Measurements from ENCODE around the gene PKIG. TPM values are rescaled to one million over a fixed set of nuclear protein-coding genes. Genes with fewer than 3 reads are reported as not detected.

Gene PKIG
- total and polyA plus RNA-seq, 2 of the 8 experiments (the other 6 are each of a cell fraction or from before 2014, with no cell fraction given): 26.7 to 34.3 TPM

GRCh38 chr20:44594730-44595129 is 12.4 kb downstream of the PKIG start:
- Histone ChIP-seq H3K27me3 (replicated peaks in 1 of 4; ENCODE audit: control insufficient read depth in 3 of 4, extremely low read depth in 1 of 4, insufficient read depth in 3 of 4, low read length in 3 of 4) (no peaks in the 10 kb centered on the region; a peak in 1 of 7 replicates), H3K4me3 (ENCODE audit: extremely low read depth in 1 of 4, insufficient read depth in 2 of 4, low read depth in 3 of 4, low read length in 4 of 4) (no peak overlapping the region), H3K23ac (ENCODE audit: insufficient read length) (no peak overlapping the region), H4K20me1 (replicated peaks in 1 of 2; ENCODE audit: control insufficient read depth in 1 of 2, insufficient read depth in 2 of 2, low read length in 2 of 2) (no peaks in the 10 kb centered on the region), H3K23me2 (ENCODE audit: low read depth, low read length) (no peaks in the 10 kb centered on the region; the same call in 1 of the 2 replicates), H3K14ac (ENCODE audit: insufficient read length) (no peak overlapping the region), H3K36me3 (ENCODE audit: control insufficient read depth in 2 of 4, insufficient read depth in 4 of 4, low read length in 3 of 4) (no peaks in the 10 kb centered on the region), H4K91ac (replicated peaks; ENCODE audit: insufficient read length, low read length) (no peak overlapping the region), H3K79me2 (ENCODE audit: control insufficient read depth in 1 of 2, insufficient read depth in 2 of 2, low read length in 2 of 2) (no peaks in the 10 kb centered on the region), H3K9me3 (ENCODE audit: insufficient read depth in 2 of 2, low read depth in 1 of 2, low read length in 1 of 2) (no peaks in the 10 kb centered on the region), H2AK5ac (ENCODE audit: low read depth, low read length) (no peak overlapping the region), H3K4me2 (ENCODE audit: insufficient read depth in 1 of 2, low read depth in 2 of 2, low read length in 2 of 2) (no peak overlapping the region), H3K4ac (replicated peaks; ENCODE audit: insufficient read length, low read depth, low read length) (no peak overlapping the region), H3K4me1 (replicated peaks in 1 of 4; ENCODE audit: control insufficient read depth in 3 of 4, insufficient read depth in 4 of 4, low read length in 3 of 4) (peaks cover 11 to 24% (median 16%) of the 10 kb centered on the region in 4 experiments), H2BK12ac (ENCODE audit: low read depth, low read length) (no peak overlapping the region), H4K8ac (ENCODE audit: extremely low read depth, insufficient read depth, low read length) (no peak overlapping the region), H2BK120ac (replicated peaks; ENCODE audit: low read depth, low read length) (no peak overlapping the region), H3K56ac (replicated peaks; ENCODE audit: insufficient read length, low read depth, low read length) (no peak overlapping the region), H2BK15ac (ENCODE audit: low read length) (no peak overlapping the region), H2BK20ac (ENCODE audit: low read length) (no peak overlapping the region), H2AFZ (ENCODE audit: low read length) (no peak overlapping the region), H3K18ac (ENCODE audit: extremely low read depth, low read length) (no peak overlapping the region), H3K79me1 (ENCODE audit: low read depth, low read length) (no peaks in the 10 kb centered on the region), H2BK5ac (ENCODE audit: low read depth, low read length) (no peak overlapping the region), H3K27ac (ENCODE audit: low read depth, low read length) (no peak overlapping the region), H4K5ac (ENCODE audit: insufficient read length, low read depth, low read length) (no peak overlapping the region), H3K9ac (replicated peaks in 1 of 4; ENCODE audit: extremely low read depth in 1 of 4, low read depth in 3 of 4, low read length in 3 of 4) (no peak overlapping the region)
- POLR2A ChIA-PET (ENCODE audit: partially characterized antibody): no interaction called here
- CTCF ChIA-PET (ENCODE audit: partially characterized antibody): interaction anchor here (0.6 to 2.7 kb wide), 10 partner anchors 9 to 798 kb away, joined by 3 to 13 read pairs (median 4); partner anchors contain the start of gene PKIG
- FAIRE-seq: no peak
- no peak for DNase-seq (ENCODE audit: low read depth in 1 of 2, low spot score in 2 of 2)
- WGBS, 2 experiments (ENCODE audit: extremely low coverage in 1 of 2, insufficient coverage in 1 of 2, insufficient read length in 1 of 2, insufficient replicate concordance in 2 of 2, low coverage in 1 of 2, low lambda C conversion rate in 2 of 2, missing lambda C conversion rate in 1 of 2): 100% methylated on average over 1 of the region's 1 CpG; no CpG with 5 or more reads in 1 of the 2 experiments
- TF ChIP-seq POLR2A (IDR thresholded peaks at IDR 0.05; ENCODE audit: control extremely low read depth in 1 of 2, low read depth in 2 of 2, low read length in 2 of 2) (no peak), SAP30 (IDR thresholded peaks at IDR 0.05; ENCODE audit: insufficient read depth, insufficient replicate concordance, low read length) (no peak), BACH1 (IDR thresholded peaks at IDR 0.05; ENCODE audit: low read length) (no peak), NANOG (IDR thresholded peaks at IDR 0.05; ENCODE audit: insufficient read depth, low read depth, low read length, poor library complexity, severe bottlenecking) (no peak)
